ENCODE measurements around the gene S100A11. TPM values are rescaled to one million over a fixed set of nuclear protein-coding genes. Genes with fewer than 3 reads are reported as not detected.

The S100A11 gene
- total RNA-seq, 6 experiments from 2014 or later: 1,164 to 1,256 (median 1,179) TPM

DNA sequence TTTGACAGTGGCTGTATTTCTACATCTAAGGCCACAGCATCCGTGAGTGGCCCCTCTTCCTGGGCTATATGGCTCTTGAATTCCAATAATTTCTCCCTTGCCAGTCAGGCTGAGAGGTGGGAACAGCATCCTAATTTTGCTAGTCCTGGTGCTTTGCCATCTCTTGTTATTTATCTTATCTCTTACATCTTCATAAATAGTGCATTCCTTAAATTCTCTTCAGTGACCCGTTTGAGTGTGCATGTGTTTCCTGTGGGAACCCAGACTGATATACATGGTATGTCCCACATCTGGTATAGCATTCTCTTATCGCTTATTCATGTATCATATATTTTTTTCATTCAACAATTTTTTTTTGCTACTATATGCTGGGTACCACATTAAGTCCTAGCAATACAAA, 9.9 kb downstream of the S100A11 start:
- H3K27me3 Mint-ChIP-seq (ENCODE audit: insufficient read depth): peaks cover 12% of the 10 kb centered on the region
- no peak overlapping the region for H3K27ac Mint-ChIP-seq
- peaks cover 24% of the 10 kb centered on the region for H3K4me1 Mint-ChIP-seq (ENCODE audit: low read depth)
- TF ChIP-seq CTCF (IDR thresholded peaks at IDR 0.05): no peak
- DNase-seq: no peak
- H3K4me3 Mint-ChIP-seq: no peak overlapping the region
- H3K36me3 Mint-ChIP-seq (ENCODE audit: low read depth): peaks cover 15% of the 10 kb centered on the region
- no peaks in the 10 kb centered on the region for H3K9me3 Mint-ChIP-seq

DNA sequence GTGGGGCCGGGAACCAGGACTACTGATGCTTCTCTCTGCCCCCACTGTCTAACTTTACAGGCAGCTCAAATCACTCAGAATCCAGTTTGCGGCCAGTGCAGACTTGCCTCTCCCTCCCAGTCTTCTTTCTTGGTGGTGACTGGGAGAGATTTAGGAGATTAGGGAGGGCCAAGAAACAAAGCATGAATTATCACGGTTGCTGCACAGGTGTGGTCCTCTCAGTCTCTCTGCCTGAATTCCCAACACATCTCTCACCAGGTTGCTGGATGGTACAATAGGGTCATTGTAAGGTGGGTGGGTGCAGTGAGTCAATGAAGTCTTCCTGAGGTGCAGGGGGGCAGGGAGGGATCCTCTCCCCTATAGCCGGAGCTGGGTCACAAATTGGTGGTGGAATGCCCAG, 12.6 kb downstream of the S100A11 start:
- Mint-ChIP-seq H3K27ac (no peak overlapping the region), H3K9me3 (no peaks in the 10 kb centered on the region), H3K36me3 (ENCODE audit: low read depth) (no peaks in the 10 kb centered on the region), H3K4me3 (no peak overlapping the region), H3K4me1 (ENCODE audit: low read depth) (peaks cover 17% of the 10 kb centered on the region), H3K27me3 (ENCODE audit: insufficient read depth) (peaks cover 25% of the 10 kb centered on the region)
- no peak for TF ChIP-seq CTCF (IDR thresholded peaks at IDR 0.05)
- no peak for DNase-seq

GRCh38 chr1:152023221-152023620, 13.6 kb downstream of the S100A11 start:
- Mint-ChIP-seq H3K27me3 (ENCODE audit: insufficient read depth) (peaks cover 29% of the 10 kb centered on the region), H3K4me3 (no peak overlapping the region), H3K27ac (no peak overlapping the region), H3K4me1 (ENCODE audit: low read depth) (peaks cover 9% of the 10 kb centered on the region), H3K36me3 (ENCODE audit: low read depth) (no peaks in the 10 kb centered on the region), H3K9me3 (no peaks in the 10 kb centered on the region)
- no peak for TF ChIP-seq CTCF (IDR thresholded peaks at IDR 0.05)
- DNase-seq: no peak

GRCh38 chr1:152022474-152022873, 14.3 kb downstream of the S100A11 start:
- Mint-ChIP-seq H3K4me3 (no peak overlapping the region), H3K9me3 (no peaks in the 10 kb centered on the region), H3K4me1 (ENCODE audit: low read depth) (peaks cover 9% of the 10 kb centered on the region), H3K36me3 (ENCODE audit: low read depth) (no peaks in the 10 kb centered on the region), H3K27ac (no peak overlapping the region), H3K27me3 (ENCODE audit: insufficient read depth) (peaks cover 33% of the 10 kb centered on the region)
- DNase-seq: no peak
- TF ChIP-seq CTCF (IDR thresholded peaks at IDR 0.05): no peak

DNA sequence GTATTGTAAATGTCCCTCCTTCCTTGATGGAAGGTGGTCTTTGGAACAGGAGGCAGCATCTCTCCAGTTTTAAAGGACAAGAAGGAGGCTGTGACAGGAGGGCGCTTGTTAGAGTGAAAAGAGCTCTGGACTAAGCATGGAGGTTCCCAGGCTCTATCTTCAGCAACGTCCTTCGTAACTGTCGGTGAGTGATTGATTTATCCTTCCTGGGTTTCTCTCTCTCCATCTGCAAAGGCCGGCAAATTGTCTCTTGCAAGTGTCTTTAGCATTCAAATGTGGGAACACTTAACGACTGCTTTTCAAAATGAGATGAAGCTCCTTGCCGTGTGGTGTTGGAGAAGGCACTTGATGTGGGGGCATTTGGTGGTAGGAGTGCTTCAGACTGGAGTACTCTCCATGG, 15.2 kb downstream of the S100A11 start:
- H3K27ac Mint-ChIP-seq: no peak overlapping the region
- DNase-seq: no peak
- no peak for TF ChIP-seq CTCF (IDR thresholded peaks at IDR 0.05)
- H3K36me3 Mint-ChIP-seq (ENCODE audit: low read depth): no peaks in the 10 kb centered on the region
- H3K27me3 Mint-ChIP-seq (ENCODE audit: insufficient read depth): peaks cover 37% of the 10 kb centered on the region
- H3K9me3 Mint-ChIP-seq: no peaks in the 10 kb centered on the region
- no peaks in the 10 kb centered on the region for H3K4me1 Mint-ChIP-seq (ENCODE audit: low read depth)
- H3K4me3 Mint-ChIP-seq: no peak overlapping the region

- TF ChIP-seq CTCF (IDR thresholded peaks at IDR 0.05): no peak
- H3K27me3 Mint-ChIP-seq (ENCODE audit: insufficient read depth): peaks cover 38% of the 10 kb centered on the region
- H3K4me1 Mint-ChIP-seq (ENCODE audit: low read depth): no peaks in the 10 kb centered on the region
- no peaks in the 10 kb centered on the region for H3K9me3 Mint-ChIP-seq
- no peaks in the 10 kb centered on the region for H3K36me3 Mint-ChIP-seq (ENCODE audit: low read depth)
- H3K4me3 Mint-ChIP-seq: no peak overlapping the region
- DNase-seq: no peak
- H3K27ac Mint-ChIP-seq: no peak overlapping the region
Observed at GRCh38 chr1:152020849-152021248, 16.0 kb downstream of the S100A11 start.

Measured in HFFc6 (cell line).